Tongue (tissue), 3 donors: ENCODE data around the gene CAMP. TPM values are rescaled to one million over a fixed set of nuclear protein-coding genes. Genes with fewer than 3 reads are reported as not detected.
"Not testable (repeated sequence)": the region's sequence is repeated elsewhere in the genome, so short reads cannot be mapped to it uniquely, and the experiment has no call there.

Source experiments
- DNase-seq: peaks from one replicate; pipeline ENCODE4 v3.0.0-alpha.2; 2015
- small RNA-seq: library from RNA; depleted of rRNA; stranded (forward); fragments of <200 nt; gene quantifications from one replicate; pipeline ENCODE3, GENCODE V24; 2014; ENCODE audit warnings: low replicate concordance
- total RNA-seq: library from RNA; depleted of rRNA; stranded (reverse); fragments of >200 nt; gene quantifications from one replicate; pipeline ENCODE4 v1.2.3, GENCODE V29; 2014

CAMP gene
- total RNA-seq, 1 donor from 2014 or later, result not detected

GRCh38 chr3:48267782-48268181 lies 44.5 kb downstream of the CAMP start:
- no peak for DNase-seq

- peak; percentile 70 for DNase-seq
These were observed 45.2 kb downstream of the CAMP start for GRCh38 chr3:48268381-48268935.

GRCh38 chr3:48268936-48269561 lies 45.8 kb downstream of the CAMP start:
- DNase-seq, result peak; percentile 34

- no peak for DNase-seq
These were observed 46.3 kb downstream of the CAMP start for GRCh38 chr3:48269592-48269991.

GRCh38 chr3:48270306-48270705 lies 47.0 kb downstream of the CAMP start:
- no peak for DNase-seq

- DNase-seq, result not testable (repeated sequence)
These were observed 47.9 kb downstream of the CAMP start for GRCh38 chr3:48271223-48271622.

GRCh38 chr3:48271763-48272498 lies 48.6 kb downstream of the CAMP start:
- no peak for DNase-seq

- DNase-seq, result peak; percentile 82
These were observed 50.4 kb downstream of the CAMP start for GRCh38 chr3:48273594-48274211.

GRCh38 chr3:48274452-48274851 lies 51.2 kb downstream of the CAMP start:
- DNase-seq, result no peak

Small RNA genes lying within 50 kb of the gene (small RNA-seq; reads per million reads assigned to genes)
- 1.2 reads per million, percentile 86 among the genes with 10 or more reads in this experiment for gene MIR4443
- gene NDUFB1P1, result not detected
- gene RNU7-128P, result not detected

Other genes starting within 250 kb of the CAMP start
- gene MAP4, start 207.1 kb upstream of the CAMP start, total RNA-seq, result 251 TPM
- 4.8 TPM for gene CDC25A, start 35.1 kb upstream of the CAMP start, total RNA-seq
- 10.1 TPM for gene ZNF589, start 17.6 kb downstream of the CAMP start, total RNA-seq
- 36.3 TPM for gene NME6, start 77.9 kb downstream of the CAMP start, total RNA-seq
- gene SPINK8, start 110.2 kb downstream of the CAMP start, total RNA-seq, result not detected
- gene FBXW12, start 148.7 kb downstream of the CAMP start, total RNA-seq, result not detected
- gene PLXNB1, start 206.6 kb downstream of the CAMP start, total RNA-seq, result 48.2 TPM
- gene CCDC51, start 216.6 kb downstream of the CAMP start, total RNA-seq, result 11.5 TPM
- 188 TPM for gene TMA7, start 216.8 kb downstream of the CAMP start, total RNA-seq
- gene ATRIP, start 223.2 kb downstream of the CAMP start, total RNA-seq, result 8.7 TPM